ENCODE results near the gene XYLT1. TPM values are rescaled to one million over a fixed set of nuclear protein-coding genes. Genes with fewer than 3 reads are reported as not detected.

Gene XYLT1
- total and polyA plus RNA-seq, 9 of the 15 experiments (the other 6 are each of a cell fraction or from before 2014, with no cell fraction given), result 0.03 to 0.09 (median 0.08) TPM; not detected in 6

DNA sequence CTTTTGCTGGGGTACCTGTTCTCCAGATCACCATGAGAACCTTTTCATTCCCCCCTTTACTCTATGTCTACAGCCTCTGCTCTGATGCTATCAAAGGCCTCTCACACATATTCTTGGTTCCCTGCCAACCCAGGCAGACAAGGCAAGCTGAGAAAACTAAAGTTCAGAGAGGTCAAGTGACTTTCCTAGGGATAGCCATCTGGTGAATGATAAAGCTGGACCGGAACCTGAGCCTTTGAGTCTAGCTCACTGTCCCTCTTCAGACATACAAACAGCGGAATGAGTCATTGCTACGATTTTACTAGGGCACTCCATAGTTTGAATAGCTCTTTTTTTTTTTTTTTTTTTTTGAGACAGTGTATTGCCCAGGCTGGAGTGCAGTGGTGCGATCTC is 73.3 kb downstream of the XYLT1 start (continued):
- TF ChIP-seq CBFA2T2 (conservative IDR thresholded peaks at IDR 0.05), result peak; percentile 70
- TF ChIP-seq, protein P1, sequence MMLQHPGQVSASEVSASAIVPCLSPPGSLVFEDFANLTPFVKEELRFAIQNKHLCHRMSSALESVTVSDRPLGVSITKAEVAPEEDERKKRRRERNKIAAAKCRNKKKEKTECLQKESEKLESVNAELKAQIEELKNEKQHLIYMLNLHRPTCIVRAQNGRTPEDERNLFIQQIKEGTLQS (IDR thresholded peaks at IDR 0.05), result peak; percentile 58; the same call in 1 of the 2 replicates
- TF ChIP-seq, protein P1 (CRISPR knock-in tag; conservative IDR thresholded peaks at IDR 0.05), result no peak
- peak; percentile 83 for TF ChIP-seq FOSL1 (tag; conservative IDR thresholded peaks at IDR 0.05)
- peak; percentile 39 for TF ChIP-seq ZFP36 (IDR thresholded peaks at IDR 0.05; ENCODE audit: low read depth, low read length, partially characterized antibody)
- TF ChIP-seq, protein P2, sequence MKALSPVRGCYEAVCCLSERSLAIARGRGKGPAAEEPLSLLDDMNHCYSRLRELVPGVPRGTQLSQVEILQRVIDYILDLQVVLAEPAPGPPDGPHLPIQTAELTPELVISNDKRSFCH (CRISPR knock-in tag; IDR thresholded peaks at IDR 0.05), result no peak
- TF ChIP-seq, protein P2 (tag; IDR thresholded peaks at IDR 0.05), result no peak
- no peak for TF ChIP-seq TGIF2 (CRISPR knock-in tag; IDR thresholded peaks at IDR 0.05)

DNA sequence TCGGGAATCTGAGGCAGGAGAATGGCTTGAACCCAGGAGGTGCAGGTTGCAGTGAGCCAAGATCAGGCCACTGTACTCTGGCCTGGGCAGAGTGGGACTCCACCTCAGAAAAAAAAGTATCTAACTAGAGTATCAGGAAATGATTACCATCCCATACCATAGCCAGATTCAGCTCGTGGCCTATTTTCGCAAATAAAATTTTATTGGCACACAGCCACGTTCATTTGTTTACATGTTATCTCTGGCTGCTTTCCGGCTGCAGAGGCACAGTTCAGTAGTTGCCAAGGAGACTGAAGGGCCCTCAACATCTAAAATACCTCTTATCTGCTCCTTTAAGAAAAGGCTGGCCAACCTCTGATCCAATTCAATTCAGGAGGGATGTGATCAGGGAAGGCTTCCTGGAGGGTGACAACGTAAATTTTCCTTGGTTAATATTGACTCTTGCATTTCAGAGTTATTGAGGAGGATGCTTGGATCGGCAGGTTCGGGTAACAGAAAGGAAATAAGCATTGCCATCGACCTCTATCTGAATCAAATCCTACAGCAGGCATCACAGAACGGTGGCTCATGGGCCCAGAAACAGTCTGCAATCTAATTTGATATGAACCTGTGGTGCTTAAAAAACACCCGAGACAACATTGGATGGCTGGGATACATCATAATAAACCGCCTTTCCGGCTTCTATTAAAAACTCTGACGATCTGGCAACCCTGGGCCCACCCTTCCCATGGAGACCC is 73.8 kb downstream of the XYLT1 start:
- DNase-seq (ENCODE audit: extremely low read depth in 1 of 4, low spot score in 3 of 4) (no peak), FAIRE-seq (no peak), ATAC-seq (no peak)
- Histone ChIP-seq H3K9ac (ENCODE audit: insufficient read depth in 1 of 2, low read depth in 2 of 2, low read length in 2 of 2) (no peak overlapping the region), H3K9me1 (ENCODE audit: control insufficient read depth, insufficient read depth, low read length) (no peaks in the 10 kb centered on the region), H3K9me3 (replicated peaks; ENCODE audit: control insufficient read depth, insufficient read depth, low read depth, low read length) (no peaks in the 10 kb centered on the region), H3K4me3 (no peak overlapping the region), H3K4me1 (replicated peaks in 1 of 2; ENCODE audit: control insufficient read depth in 2 of 2, insufficient read depth in 2 of 2, low read length in 2 of 2) (no peaks in the 10 kb centered on the region), H3K4me2 (ENCODE audit: insufficient read depth, low read length) (no peak overlapping the region), H4K20me1 (replicated peaks; ENCODE audit: control insufficient read depth, insufficient read depth, low read length) (no peaks in the 10 kb centered on the region), H3K27me3 (ENCODE audit: control insufficient read depth in 2 of 2, insufficient read depth in 2 of 2, low read length in 2 of 2) (peaks cover 0 to 28% of the 10 kb centered on the region in 2 experiments; a peak in 1 of 5 replicates), H2AFZ (ENCODE audit: low read depth, low read length) (no peak overlapping the region), H3K36me3 (ENCODE audit: control insufficient read depth, insufficient read depth, low read length) (no peaks in the 10 kb centered on the region), H3K79me2 (ENCODE audit: control insufficient read depth, insufficient read depth, low read length) (no peaks in the 10 kb centered on the region), H3K27ac (ENCODE audit: extremely low read depth, low read depth, low read length) (no peak overlapping the region)
- BruUV-seq (replicated peaks), result no TSS peak
- in situ Hi-C loops (cut with MboI) (no loop called here), intact Hi-C loops (cut with micrococcal nuclease) (no loop called here)
- WGBS (ENCODE audit: insufficient coverage, low coverage, missing lambda C conversion rate), result 1% methylated on average over 14 of the region's 14 CpGs
- CTCF ChIA-PET (ENCODE audit: low intra/inter-chr PET ratio), result no interaction called here
- POLR2A ChIA-PET, result interaction anchor here (0.9 kb wide), 1 partner anchor 13 kb away, joined by 3 read pairs; no protein-coding TSS in a partner anchor
- TF ChIP-seq FOXJ2 (tag; IDR thresholded peaks at IDR 0.05) (peak; percentile 91), ELF2 (CRISPR knock-in tag; IDR thresholded peaks at IDR 0.05) (no peak), RFX1 (IDR thresholded peaks at IDR 0.05) (peak; percentile 53), ZNF165 (CRISPR knock-in tag; IDR thresholded peaks at IDR 0.05; ENCODE audit: borderline replicate concordance) (no peak), BRD4 (IDR thresholded peaks at IDR 0.05) (no peak), NFIC (IDR thresholded peaks at IDR 0.05) (peak; percentile 60), PCBP1 (IDR thresholded peaks at IDR 0.05; ENCODE audit: low read depth, low read length, poor library complexity, severe bottlenecking) (no peak), POLR3G (IDR thresholded peaks at IDR 0.05; ENCODE audit: extremely low read depth, insufficient read length, insufficient replicate concordance) (no peak), MXI1 (IDR thresholded peaks at IDR 0.05; ENCODE audit: low read depth, low read length) (no peak), NFYB (IDR thresholded peaks at IDR 0.05; ENCODE audit: extremely low read depth, insufficient read length) (no peak)
- TF ChIP-seq, protein P1 (IDR thresholded peaks at IDR 0.05), result no peak
- TF ChIP-seq, protein P1 (CRISPR knock-in tag; conservative IDR thresholded peaks at IDR 0.05), result no peak

Measured in K562 (cell line).